Right ventricle myocardium inferior (tissue), 1 donor: ENCODE data around the gene SLC39A2. TPM values are rescaled to one million over a fixed set of nuclear protein-coding genes. Genes with fewer than 3 reads are reported as not detected.
"Not testable (repeated sequence)": the region's sequence is repeated elsewhere in the genome, so short reads cannot be mapped to it uniquely, and the experiment has no call there.

Experiments
- ATAC-seq: fragments of 200-7000 bp; cut with Tn5 transposase; one replicate; pipeline ENCODE4 v1.9.1; 2020; ENCODE audit warnings: mild to moderate bottlenecking, moderate library complexity
- DNase-seq: peaks from one replicate; pipeline ENCODE4 v3.0.0; 2021; ENCODE audit errors: missing footprints
- intact Hi-C: fragments of 100-400 bp; cut with DNase I; formaldehyde crosslinking; loops from one replicate; pipeline ENCODE4 v1.11.0; 2022
- long read RNA-seq: library from polyadenylated mRNA; unstranded; transcript quantifications from one replicate; pipeline ENCODE4 v2.0.0, GENCODE V29; 2021
- total RNA-seq: library from RNA; stranded (reverse); fragmentation: NEBNext Ultra II Directional; extraction: Animal tissue kit (Norgen Biotek cat#: 25700); gene quantifications from one replicate; pipeline ENCODE4 v1.2.1, GENCODE V29; 2021
- donor health status: DM: no; HTN: yes; CAD: no; lungs with severe emphysema.

SLC39A2 gene, protein sequence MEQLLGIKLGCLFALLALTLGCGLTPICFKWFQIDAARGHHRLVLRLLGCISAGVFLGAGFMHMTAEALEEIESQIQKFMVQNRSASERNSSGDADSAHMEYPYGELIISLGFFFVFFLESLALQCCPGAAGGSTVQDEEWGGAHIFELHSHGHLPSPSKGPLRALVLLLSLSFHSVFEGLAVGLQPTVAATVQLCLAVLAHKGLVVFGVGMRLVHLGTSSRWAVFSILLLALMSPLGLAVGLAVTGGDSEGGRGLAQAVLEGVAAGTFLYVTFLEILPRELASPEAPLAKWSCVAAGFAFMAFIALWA
- not detected for total RNA-seq
- long read RNA-seq = 0 reads

DNA sequence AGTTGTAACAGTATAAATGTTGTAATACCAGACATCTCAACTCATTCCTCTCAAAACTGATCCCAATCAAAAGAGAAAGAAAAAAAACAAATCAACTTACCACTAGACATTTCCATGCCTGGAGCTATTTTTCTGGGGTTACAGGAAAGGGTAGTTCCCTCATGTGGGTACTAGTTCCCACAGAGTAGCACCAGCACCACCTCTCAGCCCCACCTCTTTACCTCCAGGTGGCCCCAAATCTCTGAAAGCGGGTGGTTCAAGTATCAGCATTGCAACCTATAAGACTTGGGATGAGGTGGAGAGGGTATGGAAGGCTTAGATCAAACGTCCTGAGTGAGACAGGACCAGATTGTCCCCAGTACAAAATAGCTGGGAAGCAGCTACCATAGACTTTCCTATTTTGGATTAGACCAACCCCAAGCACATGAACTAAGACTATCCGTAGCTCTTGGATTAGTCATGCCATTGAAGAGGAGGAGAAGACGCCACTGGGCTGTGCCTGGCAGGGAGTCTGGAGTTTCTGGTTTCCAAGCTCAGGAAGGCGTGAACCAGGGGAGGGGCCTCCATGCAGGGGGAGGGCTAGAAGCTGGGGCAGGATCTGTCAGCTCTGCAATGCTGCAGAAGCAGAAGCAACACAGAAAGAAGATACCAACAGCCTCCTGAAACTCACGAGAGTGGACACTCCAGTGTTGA is at the start of gene SLC39A2:
Gene SLC39A2 (plus strand): TSS at position 620 of the 693 bp plus-strand sequence. CDS start 154 bp downstream, outside the sequence.
- ATAC-seq (no peak), DNase-seq (no peak)
- intact Hi-C loops = no loop called here

DNA sequence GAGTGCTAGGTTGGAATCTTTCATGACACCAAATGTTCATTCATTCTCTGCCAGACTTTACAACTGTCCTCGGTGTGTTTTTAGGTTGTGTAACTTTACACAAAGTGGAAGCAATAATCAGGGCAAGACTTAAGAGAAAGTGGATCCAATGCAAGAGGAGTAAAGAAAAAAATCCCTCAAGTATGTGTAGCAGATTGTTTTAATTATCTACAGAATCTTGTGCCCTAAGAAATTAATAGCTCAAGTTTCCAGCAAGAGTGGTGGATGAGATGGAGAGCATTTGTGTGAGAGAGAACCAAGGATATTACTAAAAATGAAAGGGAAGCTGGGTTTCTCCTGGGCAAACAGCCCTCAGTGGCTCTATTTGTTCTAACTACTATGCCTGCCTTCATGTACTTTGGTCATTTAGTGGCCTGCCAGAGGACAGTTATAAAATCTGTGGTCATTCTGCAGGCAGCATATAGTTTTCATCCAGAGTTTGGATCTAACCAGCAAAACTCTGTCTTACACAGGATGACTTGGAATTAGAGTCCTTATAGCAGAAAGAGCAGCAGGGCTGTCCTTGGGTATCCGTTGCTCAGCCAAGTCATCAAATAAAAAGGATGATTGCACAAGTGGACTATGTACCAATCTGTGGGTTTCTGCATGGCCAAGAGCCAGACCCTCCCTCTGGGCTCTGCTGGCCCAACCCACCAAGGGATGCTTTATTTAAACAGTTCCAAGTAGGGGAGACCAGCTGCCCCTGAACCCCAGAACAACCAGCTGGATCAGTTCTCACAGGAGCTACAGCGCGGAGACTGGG is 44.2 kb upstream of the SLC39A2 start, which contains the start of gene RNASE2:
Gene RNASE2 (plus strand): TSS at position 752 of the 802 bp plus-strand sequence. CDS start 285 bp downstream, outside the sequence.
- ATAC-seq, intact Hi-C loops, DNase-seq: not testable (repeated sequence)

DNA sequence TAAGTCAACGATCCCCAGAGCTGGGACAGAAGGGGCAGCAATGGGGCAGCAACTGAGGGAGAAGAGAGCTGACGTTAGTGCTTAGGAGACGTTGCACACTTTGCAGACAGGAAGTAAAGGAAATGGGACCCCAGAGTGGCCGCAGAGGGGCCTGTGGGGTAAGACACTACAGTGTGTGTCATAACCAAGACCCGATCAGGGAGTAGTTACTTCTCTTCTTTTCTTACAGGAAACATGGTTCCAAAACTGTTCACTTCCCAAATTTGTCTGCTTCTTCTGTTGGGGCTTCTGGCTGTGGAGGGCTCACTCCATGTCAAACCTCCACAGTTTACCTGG is 43.6 kb upstream of the SLC39A2 start:
- ATAC-seq, DNase-seq, intact Hi-C loops: not testable (repeated sequence)

DNA sequence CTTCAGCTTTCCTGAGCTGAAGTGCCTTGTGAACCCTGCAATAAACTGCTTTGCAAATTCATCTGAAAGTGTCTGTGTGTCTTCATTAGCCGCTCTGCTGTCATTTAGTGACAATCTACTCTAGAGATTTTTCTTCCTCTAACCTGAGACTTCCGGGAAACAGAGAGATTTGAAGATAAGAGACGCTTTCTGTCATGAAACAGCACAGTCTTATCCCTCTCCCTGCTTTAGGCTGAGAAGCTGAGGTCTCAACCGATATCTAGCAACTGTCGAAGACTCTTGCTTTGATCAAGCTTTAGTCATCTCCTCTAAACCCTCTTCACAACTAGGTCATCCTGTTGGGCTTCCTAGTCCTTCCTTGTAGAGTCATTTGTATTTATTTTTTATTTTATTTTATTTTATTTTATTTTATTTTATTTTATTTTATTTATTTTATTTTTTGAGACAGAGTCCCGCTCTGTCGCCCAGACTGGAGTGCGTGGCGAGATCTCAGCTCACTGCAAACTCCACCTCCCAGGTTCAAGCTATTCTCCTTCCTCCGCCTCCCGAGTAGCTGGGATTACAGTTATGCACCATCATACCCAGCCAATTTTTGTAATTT is 42.6 kb upstream of the SLC39A2 start:
- DNase-seq (no peak), ATAC-seq (no peak)
- intact Hi-C loops = no loop called here

DNA sequence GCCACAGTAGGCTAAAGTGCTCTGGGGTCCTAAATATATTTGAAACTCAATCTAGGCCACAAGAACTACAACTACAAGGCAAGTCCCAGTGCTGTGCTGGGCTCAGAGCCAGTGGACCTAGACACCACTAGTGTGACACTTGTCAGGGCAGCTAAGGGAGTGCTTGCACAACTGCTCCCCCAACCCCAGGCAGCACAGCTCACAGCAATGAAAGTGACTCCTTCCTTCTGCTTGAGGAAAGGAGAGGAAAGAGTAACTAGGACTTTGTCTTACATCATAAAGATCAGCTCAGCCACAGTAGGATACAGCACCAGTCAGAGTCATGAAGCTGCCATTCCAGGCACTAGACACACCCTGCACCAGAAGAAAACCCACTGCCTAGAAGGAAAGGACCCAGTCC is 40.1 kb upstream of the SLC39A2 start:
- DNase-seq, intact Hi-C loops, ATAC-seq: not testable (repeated sequence)

DNA sequence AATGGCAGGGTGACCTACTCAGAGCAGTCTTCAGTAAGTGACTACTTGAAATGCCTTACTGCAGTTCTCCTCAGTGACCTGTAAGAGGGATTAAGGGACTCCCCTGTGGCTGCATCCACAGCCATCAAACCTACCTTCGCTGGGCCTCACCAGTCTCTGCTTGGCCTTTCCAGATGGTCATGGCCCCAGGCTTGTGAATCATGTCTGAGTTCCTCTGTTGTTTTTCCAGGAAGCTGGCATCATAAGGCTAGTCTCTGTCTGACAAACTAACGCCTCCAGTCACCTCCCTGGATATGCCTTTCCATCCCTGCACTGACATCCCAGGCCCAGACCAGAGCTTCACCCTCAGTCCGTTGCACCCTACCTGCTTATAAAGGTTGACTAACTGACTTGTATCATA is 29.8 kb upstream of the SLC39A2 start:
- intact Hi-C loops = no loop called here
- DNase-seq = no peak
- ATAC-seq = no peak

- intact Hi-C loops = loop anchor here (10.0 kb wide), 1 partner anchor 276 kb away; no protein-coding TSS in a partner anchor
- peak; percentile 5 for ATAC-seq
- DNase-seq = no peak
Measured at GRCh38 chr14:20970647-20970982, 28.5 kb upstream of the SLC39A2 start.

GRCh38 chr14:20970983-20971704 is 27.9 kb upstream of the SLC39A2 start:
- intact Hi-C loops = loop anchor here (10.0 kb wide), 1 partner anchor 276 kb away; no protein-coding TSS in a partner anchor
- DNase-seq (peak; percentile 95), ATAC-seq (peak; percentile 97)

DNA sequence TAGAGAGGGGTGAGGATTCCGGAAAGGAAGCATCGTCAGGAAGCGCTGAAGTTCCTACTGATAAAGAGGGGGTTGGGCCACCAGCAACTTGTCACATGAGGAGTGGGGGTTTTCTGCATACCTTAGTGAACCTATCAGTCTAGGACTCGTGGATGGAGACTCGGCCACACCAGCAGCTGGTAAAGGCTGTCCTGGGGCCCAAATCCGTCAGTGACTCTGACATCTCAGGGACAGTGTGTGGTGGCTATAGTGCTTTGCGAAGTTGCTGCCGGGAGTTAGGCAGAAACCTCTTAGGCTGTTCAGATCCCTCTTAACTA is 27.4 kb upstream of the SLC39A2 start:
- intact Hi-C loops = loop anchor here (10.0 kb wide), 1 partner anchor 277 kb away; no protein-coding TSS in a partner anchor
- ATAC-seq (peak; percentile 40), DNase-seq (no peak)

- ATAC-seq (no peak), DNase-seq (no peak)
- intact Hi-C loops = loop anchor here (10.0 kb wide), 1 partner anchor 279 kb away; no protein-coding TSS in a partner anchor
Measured at GRCh38 chr14:20973501-20973900, 25.6 kb upstream of the SLC39A2 start.

DNA sequence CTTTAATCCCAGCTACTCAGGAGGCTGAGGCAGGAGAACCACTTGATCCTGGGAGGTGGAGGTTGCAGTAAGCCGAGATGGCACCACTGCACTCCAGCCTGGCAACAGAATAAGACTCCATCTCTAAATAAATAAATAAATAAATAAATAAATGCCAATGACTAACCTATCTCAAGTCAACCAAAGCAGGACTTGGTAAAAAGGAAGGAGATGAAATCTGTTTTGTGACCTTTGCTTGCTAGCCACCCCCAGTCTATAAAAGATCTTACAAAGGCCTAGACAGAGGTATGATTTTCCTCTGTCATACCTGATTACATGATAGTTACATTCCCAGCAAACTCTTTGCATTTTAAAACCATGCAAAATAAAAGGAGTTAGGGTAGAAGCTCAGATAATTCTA is 22.8 kb upstream of the SLC39A2 start:
- no peak for ATAC-seq
- DNase-seq = no peak
- intact Hi-C loops = loop anchor here (10.0 kb wide), 1 partner anchor 281 kb away; no protein-coding TSS in a partner anchor

DNA sequence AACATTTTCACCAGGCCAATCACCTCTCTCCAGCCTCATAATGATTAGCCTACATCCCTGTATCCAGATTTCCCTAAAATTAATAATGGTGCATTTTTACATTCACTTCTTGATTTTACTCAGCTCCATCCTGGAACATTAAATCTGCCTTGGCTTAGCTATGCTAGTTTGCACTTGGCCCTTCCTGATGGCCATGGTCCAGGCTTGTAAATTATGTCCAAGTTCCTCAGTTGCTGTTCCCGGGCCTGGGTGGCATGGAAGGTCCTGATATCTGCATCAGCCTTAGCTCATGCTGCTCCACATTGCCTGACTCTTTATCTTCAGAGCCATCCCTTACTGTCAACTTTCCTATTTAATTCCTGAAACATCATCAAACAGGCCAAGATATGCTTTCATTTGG is 20.4 kb upstream of the SLC39A2 start:
- intact Hi-C loops = loop anchor here (10.0 kb wide), 1 partner anchor 284 kb away; no protein-coding TSS in a partner anchor
- ATAC-seq (no peak), DNase-seq (no peak)

DNA sequence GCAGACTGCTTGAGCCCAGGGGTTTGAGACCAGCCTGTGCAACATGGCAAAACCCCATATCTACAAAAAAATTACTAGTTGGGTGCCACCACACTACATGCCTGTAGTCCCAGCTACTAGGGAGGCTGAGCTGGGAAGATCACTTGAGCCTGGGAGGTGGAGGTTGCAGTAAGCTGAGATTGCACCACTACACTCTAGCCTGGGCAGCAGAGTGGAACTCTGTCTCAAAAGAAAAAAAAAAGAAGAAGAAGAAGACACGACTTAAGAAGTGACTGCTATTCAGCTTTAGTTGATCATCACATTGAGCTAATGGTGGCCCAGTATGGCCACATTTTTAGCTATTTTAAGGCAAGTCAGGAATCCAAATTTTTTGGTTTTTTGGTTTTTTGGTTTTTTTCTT is 18.2 kb upstream of the SLC39A2 start:
- no peak for ATAC-seq
- intact Hi-C loops = no loop called here
- DNase-seq = no peak

DNA sequence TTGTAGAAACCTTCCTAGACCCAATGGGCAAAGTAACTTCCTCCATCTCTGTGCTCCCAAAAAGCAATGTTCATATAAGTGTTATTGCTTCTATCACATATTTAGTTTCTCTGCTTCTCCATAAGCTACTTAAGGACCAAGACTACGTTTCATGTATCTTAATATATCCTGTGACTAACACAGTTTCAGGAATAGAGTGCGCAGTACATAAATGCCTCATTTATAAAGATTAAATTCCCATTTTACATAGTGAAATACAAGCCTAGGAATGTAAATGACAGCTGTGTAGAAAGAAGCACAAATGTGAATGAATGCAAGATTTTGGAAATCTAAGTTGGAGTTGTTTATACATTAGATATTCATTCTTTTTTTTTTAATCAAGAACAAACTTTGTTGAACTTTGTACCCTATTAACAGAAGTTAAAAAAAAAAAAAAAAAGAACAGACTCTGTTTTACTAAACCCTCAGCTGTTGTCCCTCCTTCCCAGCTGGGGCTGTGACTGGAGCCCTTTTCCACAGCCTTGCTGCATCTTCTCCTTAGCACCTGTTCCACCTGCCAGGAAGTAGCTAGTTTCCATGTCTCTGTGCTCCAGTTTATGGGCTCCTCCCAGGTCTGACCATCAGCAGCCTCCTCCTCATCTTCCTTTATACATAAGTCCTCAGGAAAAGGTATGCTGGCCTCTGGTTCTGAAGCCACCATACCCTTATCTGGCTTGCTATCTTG is 16.3 kb upstream of the SLC39A2 start:
- ATAC-seq = no peak
- DNase-seq = no peak
- intact Hi-C loops = no loop called here

DNA sequence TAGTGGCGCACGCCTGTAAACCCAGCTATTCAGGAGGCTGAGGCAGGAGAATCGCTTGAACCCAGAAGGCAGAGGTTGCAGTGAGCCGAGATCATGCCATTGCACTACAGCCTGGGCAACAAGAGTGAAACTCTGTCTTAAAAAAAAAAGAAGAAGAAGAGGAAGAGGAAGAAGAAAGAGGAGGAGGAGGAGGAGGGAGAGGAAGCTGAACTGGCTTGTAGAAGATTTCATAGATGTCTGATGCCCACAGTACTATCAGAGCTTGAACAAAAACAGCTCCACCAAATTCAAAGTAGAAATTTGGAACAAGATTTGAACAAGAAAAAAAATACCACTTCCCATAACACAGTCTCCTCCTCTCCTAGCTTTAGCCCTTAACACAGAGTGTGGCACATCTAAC is 13.4 kb upstream of the SLC39A2 start:
- DNase-seq, ATAC-seq, intact Hi-C loops: not testable (repeated sequence)

DNA sequence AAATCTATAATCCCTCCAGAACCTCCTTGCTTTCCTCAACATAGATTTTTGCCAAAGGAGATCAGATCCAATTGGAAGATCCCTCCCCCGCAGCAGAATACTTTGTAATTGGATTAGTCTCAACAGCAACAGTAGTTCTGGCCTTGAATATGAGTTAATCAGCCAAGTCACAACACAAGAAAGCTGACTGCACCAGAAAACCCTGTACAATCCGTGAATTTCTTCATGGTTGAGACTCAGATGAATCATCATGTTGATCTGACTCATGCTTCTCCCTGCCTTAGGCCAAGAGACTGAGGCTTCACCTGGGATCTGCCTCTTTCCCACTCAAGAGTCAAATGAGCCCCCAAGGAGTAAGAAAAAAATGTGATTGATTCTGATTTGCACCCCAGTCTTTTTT is 12.3 kb upstream of the SLC39A2 start:
- DNase-seq (no peak), ATAC-seq (peak; percentile 55)
- intact Hi-C loops = no loop called here

DNA sequence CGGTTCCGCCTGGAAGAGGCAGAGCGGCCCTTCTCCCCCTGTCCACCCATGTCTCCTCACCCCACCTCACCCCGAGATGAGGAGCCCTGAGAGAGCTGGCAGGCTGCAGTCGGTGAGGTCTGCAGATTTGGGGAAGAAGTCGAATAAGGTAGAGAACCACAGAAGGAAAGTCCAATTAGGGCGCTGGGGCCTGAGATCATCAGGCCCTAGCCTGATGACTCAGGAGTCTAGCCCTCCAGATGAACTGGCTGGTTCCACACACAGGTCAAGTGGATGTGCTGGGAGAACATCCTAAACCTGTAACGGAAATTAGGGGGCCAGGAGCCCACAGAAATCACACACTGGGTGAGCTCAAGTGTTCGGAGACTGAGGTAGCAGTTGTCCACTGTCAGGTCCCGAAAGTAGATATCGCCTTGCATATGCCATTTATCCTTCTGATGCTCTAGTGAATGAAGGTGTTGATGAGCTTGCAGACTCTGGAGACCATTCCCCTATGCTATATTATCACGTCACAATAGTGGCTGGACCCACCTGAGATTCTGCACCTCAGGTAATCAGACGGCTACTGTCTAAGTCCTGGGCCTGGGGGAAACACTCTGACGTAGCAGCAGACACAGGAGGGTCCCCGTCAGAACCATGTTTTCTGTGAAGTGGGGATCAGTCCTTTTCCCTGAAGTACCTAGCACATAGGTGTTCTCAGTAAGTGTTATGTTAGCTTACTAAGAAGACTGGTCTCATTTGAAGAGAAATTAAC is 10.2 kb upstream of the SLC39A2 start:
- intact Hi-C loops = no loop called here
- DNase-seq = no peak

More for the DNA sequence above, 10.2 kb upstream of the SLC39A2 start:
- ATAC-seq = no peak
